ACHN (cell line): ENCODE measurements around the gene TNFSF18.
"Not testable (repeated sequence)": the region's sequence is repeated elsewhere in the genome, so short reads cannot be mapped to it uniquely, and the experiment has no call there.

Source experiments
- DNase-seq: peaks from one replicate; pipeline ENCODE4 v3.0.0-alpha.2; 2015
- in situ Hi-C: cut with HindIII; loops from 2 replicates; pipeline ENCODE4 v1.10.0; 2017; ENCODE audit warnings: low sequenced_read_pairs, low pct_ligation_motif_present, low pct_unique_long_range_greater_than_20kb

TNFSF18 gene

GRCh38 chr1:173050865-173051264, at the start of gene TNFSF18:
TSS of gene TNFSF18 (minus strand) at chr1:173050941. CDS start at chr1:173050896, 45 bp downstream.
- no peak for DNase-seq
- in situ Hi-C loops: no loop called here

GRCh38 chr1:173099166-173099565, 48.4 kb upstream of the TNFSF18 start:
- in situ Hi-C loops: no loop called here
- peak; percentile 20 for DNase-seq

- DNase-seq: no peak
- in situ Hi-C loops: no loop called here
Observed at GRCh38 chr1:173098117-173098516, 47.4 kb upstream of the TNFSF18 start.

GRCh38 chr1:173097001-173097400, 46.3 kb upstream of the TNFSF18 start:
- no peak for DNase-seq
- in situ Hi-C loops: no loop called here

- DNase-seq: peak; percentile 44
- in situ Hi-C loops: no loop called here
Observed at GRCh38 chr1:173095632-173096031, 44.9 kb upstream of the TNFSF18 start.

GRCh38 chr1:173094541-173094940, 43.8 kb upstream of the TNFSF18 start:
- in situ Hi-C loops: no loop called here
- no peak for DNase-seq

- DNase-seq: no peak
- in situ Hi-C loops: no loop called here
Observed at GRCh38 chr1:173093691-173094445, 43.1 kb upstream of the TNFSF18 start.

GRCh38 chr1:173084292-173084691, 33.6 kb upstream of the TNFSF18 start:
- DNase-seq: no peak
- in situ Hi-C loops: no loop called here

- DNase-seq: no peak
- in situ Hi-C loops: no loop called here
Observed at GRCh38 chr1:173082913-173083312, 32.2 kb upstream of the TNFSF18 start.

- in situ Hi-C loops, DNase-seq: not testable (repeated sequence)
Observed at GRCh38 chr1:173074217-173074616, 23.5 kb upstream of the TNFSF18 start.

- DNase-seq: no peak
- in situ Hi-C loops: no loop called here
Observed at GRCh38 chr1:173064011-173064410, 13.3 kb upstream of the TNFSF18 start.

- in situ Hi-C loops: no loop called here
- DNase-seq: no peak
Observed at GRCh38 chr1:173063171-173063570, 12.4 kb upstream of the TNFSF18 start.

- no peak for DNase-seq
Observed at GRCh38 chr1:173062150-173062938, 11.6 kb upstream of the TNFSF18 start.

GRCh38 chr1:173058556-173058955, 7.8 kb upstream of the TNFSF18 start:
- DNase-seq: no peak

More at GRCh38 chr1:173062150-173062938, 11.6 kb upstream of the TNFSF18 start:
- in situ Hi-C loops: no loop called here

GRCh38 chr1:173057984-173058383, 7.2 kb upstream of the TNFSF18 start:
- in situ Hi-C loops: no loop called here

More at GRCh38 chr1:173058556-173058955, 7.8 kb upstream of the TNFSF18 start:
- in situ Hi-C loops: no loop called here

GRCh38 chr1:173056365-173056764, 5.6 kb upstream of the TNFSF18 start:
- in situ Hi-C loops: no loop called here
- DNase-seq: no peak

More at GRCh38 chr1:173057984-173058383, 7.2 kb upstream of the TNFSF18 start:
- DNase-seq: no peak

- in situ Hi-C loops: no loop called here
Observed at GRCh38 chr1:173052681-173053196, 2.0 kb upstream of the TNFSF18 start.

GRCh38 chr1:173049322-173049633, 1.5 kb downstream of the TNFSF18 start:
- in situ Hi-C loops: no loop called here
- DNase-seq: no peak

More at GRCh38 chr1:173052681-173053196, 2.0 kb upstream of the TNFSF18 start:
- peak; percentile 13 for DNase-seq

GRCh38 chr1:173048621-173049321, 2.0 kb downstream of the TNFSF18 start:
- DNase-seq: peak; percentile 33
- in situ Hi-C loops: no loop called here
